Coronary artery (tissue), 2 donors: ENCODE results near the gene PSTPIP2.
"Not testable (repeated sequence)": the region's sequence is repeated elsewhere in the genome, so short reads cannot be mapped to it uniquely, and the experiment has no call there.

Experiments
- DNase-seq: peaks from one replicate; pipeline ENCODE4 v3.0.0-alpha.2; 2017; ENCODE audit warnings: low spot score
- H3K27ac ChIP-seq, 2 donors: fragments of 200-600 bp; sonication (generic); one replicate each; pipeline ENCODE4 v1.5.1; 2016 to 2019
- H3K4me3 ChIP-seq: fragments of 200-600 bp; sonication (generic); 2 replicates; pipeline ENCODE4 v1.5.1; 2016; ENCODE audit warnings: mild to moderate bottlenecking, moderate library complexity
- CTCF ChIP-seq: fragments of 200-600 bp; sonication (generic); IDR thresholded peaks from one replicate; pipeline ENCODE4 v1.5.1; 2019; ENCODE audit warnings: antibody characterized with exemption

The PSTPIP2 gene

DNA sequence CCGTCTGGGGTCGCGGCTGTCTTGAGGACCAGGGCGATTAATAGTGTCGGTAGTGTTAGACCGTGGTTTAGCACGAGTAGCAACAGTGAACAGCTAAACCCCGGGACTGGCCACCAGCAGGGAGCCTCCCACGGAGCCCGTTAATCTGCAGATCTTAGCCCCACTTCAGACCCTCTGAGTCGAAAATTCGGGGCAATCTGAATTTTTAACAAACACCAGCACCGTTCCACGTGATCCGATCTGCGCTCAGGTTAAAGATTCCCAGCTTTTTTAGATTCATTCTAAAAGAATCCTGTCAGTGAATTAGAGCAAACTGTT lies 26.5 kb upstream of the PSTPIP2 start:
- no peak for TF ChIP-seq CTCF
- H3K27ac ChIP-seq: peak overlapping the region; percentile 73 to 86
- no peak for DNase-seq
- peak overlapping the region; percentile 91 for H3K4me3 ChIP-seq

GRCh38 chr18:46097801-46098615 lies 25.9 kb upstream of the PSTPIP2 start, which contains the start of gene ATP5F1A:
Gene ATP5F1A (minus strand): TSS chr18:46098296. CDS start chr18:46098231, 65 bp downstream.
- TF ChIP-seq CTCF: no peak
- Histone ChIP-seq H3K4me3 (peak within 1 kb of the TSS; percentile 91), H3K27ac (peak within 1 kb of the TSS; percentile 73 to 86)
- DNase-seq: peak; percentile 90

GRCh38 chr18:46097431-46097800 lies 25.4 kb upstream of the PSTPIP2 start:
- H3K4me3 ChIP-seq: peak overlapping the region; percentile 91
- H3K27ac ChIP-seq: peak overlapping the region; percentile 73 to 86
- no peak for TF ChIP-seq CTCF
- no peak for DNase-seq

GRCh38 chr18:46096651-46097300 lies 24.7 kb upstream of the PSTPIP2 start:
- H3K27ac ChIP-seq: peak overlapping the region; percentile 73 to 86
- H3K4me3 ChIP-seq: peak overlapping the region; percentile 91
- DNase-seq: no peak
- TF ChIP-seq CTCF: no peak

DNA sequence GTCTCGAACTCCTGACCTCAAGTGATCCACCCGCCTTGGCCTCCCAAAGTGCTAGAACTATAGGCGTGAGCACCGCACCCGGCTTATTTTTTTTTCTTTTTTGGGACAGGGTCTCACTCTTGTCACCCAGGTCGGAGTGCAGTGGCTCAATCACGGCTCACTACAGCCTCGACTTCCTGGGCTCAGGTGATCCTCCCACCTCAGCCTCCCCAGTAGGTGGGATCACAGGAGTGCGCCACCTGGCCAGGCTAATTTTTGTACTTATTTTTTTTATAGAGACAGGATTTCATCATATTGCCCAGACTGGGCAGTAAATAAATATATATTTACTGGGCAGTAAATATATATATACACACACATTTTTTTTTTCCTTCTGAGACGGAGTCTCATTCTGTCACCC lies 23.5 kb upstream of the PSTPIP2 start:
- Histone ChIP-seq H3K27ac (no peak overlapping the region), H3K4me3 (no peak overlapping the region)
- DNase-seq: no peak
- TF ChIP-seq CTCF: no peak

- DNase-seq, H3K27ac ChIP-seq: not testable (repeated sequence)
These were observed 16.4 kb upstream of the PSTPIP2 start for GRCh38 chr18:46088501-46088900.

GRCh38 chr18:46084431-46084830 lies 12.4 kb upstream of the PSTPIP2 start:
- Histone ChIP-seq H3K27ac (no peak overlapping the region), H3K4me3 (no peak overlapping the region)
- no peak for TF ChIP-seq CTCF
- DNase-seq: no peak

More at GRCh38 chr18:46088501-46088900, 16.4 kb upstream of the PSTPIP2 start:
- H3K4me3 ChIP-seq: not testable (repeated sequence)
